Subcutaneous adipose tissue (tissue), 4 donors: Measurements from ENCODE around the gene COTL1. TPM values are rescaled to one million over a fixed set of nuclear protein-coding genes. Genes with fewer than 3 reads are reported as not detected.

ENCODE experiments used
- total RNA-seq, 4 donors: library from RNA; depleted of rRNA; stranded (reverse); fragments of >200 nt; gene quantifications; one replicate each; pipeline ENCODE4 v1.1.0, GENCODE V29; 2016
- TF ChIP-seq, protein P1 (sequence below): fragments of 450-650 bp; IDR thresholded peaks from one replicate; pipeline ENCODE4 v1.5.1; 2016; ENCODE audit warnings: low read depth, mild to moderate bottlenecking, control low read depth, antibody characterized with exemption, moderate library complexity

The COTL1 gene, protein sequence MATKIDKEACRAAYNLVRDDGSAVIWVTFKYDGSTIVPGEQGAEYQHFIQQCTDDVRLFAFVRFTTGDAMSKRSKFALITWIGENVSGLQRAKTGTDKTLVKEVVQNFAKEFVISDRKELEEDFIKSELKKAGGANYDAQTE
- total RNA-seq: 100 to 1,000 TPM in 1 of 4 donors, 10 to 100 TPM in 3; 27.5 to 114 (median 59.7) TPM

DNA sequence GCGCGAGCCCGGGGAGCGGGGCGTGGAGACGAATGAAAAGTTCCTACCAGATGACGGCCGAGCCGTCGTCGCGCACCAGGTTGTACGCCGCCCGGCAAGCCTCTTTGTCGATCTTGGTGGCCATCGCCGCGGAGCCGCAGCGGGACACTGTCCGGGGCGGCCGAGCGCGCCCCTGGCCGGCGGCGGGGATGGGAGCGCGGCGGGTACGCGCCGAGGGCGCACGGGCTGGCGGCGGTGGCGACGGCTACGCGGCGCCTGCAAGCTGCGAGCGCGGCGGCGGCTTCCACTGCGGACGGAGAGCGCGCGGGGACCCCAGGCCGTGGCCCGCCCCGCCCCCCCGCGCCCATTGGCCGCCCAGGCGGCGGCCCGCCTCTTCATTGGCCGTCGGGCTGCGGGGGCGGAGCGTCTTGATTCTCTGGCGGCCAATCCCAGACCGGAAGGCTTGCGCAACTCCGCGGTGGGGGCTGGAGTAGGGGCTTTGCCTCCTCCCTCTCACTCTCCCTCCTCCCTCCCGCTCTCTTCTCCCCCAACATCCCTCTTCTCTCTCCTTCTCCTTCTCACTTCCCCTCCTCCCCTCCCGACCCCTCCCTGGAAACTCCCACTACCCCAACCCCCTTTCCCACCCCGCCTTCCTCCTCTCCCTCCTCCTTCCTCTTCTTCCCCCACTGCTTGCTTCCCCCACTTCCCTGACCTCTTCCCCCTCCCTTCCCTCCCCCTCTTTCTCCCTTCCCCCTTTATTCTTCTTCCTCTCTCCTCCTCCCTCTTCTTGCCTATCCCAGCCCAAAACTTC is at the start of gene COTL1:
TSS of gene COTL1 (minus strand) at position 288 of the 790 bp plus-strand sequence. CDS start at position 124, 164 bp downstream.
- TF ChIP-seq, protein P1, sequence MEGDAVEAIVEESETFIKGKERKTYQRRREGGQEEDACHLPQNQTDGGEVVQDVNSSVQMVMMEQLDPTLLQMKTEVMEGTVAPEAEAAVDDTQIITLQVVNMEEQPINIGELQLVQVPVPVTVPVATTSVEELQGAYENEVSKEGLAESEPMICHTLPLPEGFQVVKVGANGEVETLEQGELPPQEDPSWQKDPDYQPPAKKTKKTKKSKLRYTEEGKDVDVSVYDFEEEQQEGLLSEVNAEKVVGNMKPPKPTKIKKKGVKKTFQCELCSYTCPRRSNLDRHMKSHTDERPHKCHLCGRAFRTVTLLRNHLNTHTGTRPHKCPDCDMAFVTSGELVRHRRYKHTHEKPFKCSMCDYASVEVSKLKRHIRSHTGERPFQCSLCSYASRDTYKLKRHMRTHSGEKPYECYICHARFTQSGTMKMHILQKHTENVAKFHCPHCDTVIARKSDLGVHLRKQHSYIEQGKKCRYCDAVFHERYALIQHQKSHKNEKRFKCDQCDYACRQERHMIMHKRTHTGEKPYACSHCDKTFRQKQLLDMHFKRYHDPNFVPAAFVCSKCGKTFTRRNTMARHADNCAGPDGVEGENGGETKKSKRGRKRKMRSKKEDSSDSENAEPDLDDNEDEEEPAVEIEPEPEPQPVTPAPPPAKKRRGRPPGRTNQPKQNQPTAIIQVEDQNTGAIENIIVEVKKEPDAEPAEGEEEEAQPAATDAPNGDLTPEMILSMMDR: no peak

DNA sequence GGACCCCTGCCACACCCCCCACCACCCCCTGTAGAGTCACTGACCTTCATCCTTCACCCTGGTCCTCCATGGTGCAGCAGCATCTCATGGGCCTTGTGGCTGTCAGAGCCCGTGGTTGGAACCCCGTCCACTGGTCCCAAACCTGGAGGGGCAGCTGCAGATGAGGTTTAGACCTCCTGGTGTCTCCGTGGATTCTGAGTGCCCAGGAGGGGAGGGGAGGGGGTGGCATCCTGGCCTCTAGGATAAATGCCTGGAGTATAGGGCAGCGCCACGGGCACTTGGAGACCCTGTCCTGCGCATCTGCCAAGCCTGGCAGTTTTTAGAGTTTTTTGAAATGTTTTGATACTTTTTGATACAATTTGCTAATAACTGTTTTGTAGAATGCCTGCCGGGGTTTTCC is 48.0 kb upstream of the COTL1 start:
- TF ChIP-seq, protein P1: no peak

DNA sequence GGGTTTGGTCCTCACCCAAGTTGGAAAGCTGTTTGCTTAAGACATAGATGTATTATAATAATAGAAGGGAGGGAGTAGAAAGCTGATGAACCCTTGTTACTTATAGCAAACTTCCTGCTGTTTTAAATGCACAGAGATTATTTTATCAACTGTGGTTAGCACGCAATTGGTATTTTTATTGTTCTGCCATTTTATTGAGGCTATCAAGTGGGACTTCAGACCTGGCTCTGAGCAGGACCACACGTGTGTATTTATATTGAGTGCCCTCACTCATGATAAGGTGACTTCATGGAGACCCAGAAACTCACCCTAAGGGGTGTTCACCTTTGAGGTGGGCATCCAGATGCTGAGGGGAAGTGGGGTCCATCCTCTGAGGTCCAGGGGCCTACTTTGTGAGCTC is 47.5 kb upstream of the COTL1 start:
- TF ChIP-seq, protein P1: no peak

DNA sequence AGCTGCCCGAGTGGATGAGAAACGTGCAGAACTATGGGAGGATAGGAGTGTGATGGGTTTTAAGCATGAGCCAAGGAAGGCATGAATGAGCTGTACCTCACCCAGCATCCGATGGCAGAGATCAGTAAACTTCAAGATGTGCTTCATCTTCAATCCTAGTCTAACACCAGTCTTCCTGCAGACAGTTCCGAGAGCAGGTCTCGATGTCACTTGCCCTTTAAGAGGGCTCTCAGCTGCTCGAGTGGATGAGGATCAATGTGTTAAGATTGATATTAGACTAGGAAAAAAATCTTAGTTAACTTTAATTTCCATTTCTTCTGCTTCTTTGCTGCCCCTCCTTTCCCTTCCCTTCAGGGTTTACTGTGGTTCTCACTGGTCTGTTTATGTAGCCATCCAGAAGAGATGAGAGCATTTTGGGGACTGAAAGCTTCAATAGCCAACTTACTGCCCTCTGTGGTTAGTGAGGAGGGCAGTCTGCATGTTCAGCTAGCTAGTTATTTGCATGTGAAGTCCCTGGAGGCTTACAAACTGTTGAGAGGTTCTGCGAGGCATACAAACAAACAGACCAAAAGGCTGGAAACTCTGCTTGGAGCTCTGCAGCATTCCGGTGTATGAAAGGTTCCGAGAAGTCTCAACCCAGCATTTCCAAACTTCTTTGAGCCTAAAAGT is 45.7 kb upstream of the COTL1 start:
- TF ChIP-seq, protein P1: no peak

DNA sequence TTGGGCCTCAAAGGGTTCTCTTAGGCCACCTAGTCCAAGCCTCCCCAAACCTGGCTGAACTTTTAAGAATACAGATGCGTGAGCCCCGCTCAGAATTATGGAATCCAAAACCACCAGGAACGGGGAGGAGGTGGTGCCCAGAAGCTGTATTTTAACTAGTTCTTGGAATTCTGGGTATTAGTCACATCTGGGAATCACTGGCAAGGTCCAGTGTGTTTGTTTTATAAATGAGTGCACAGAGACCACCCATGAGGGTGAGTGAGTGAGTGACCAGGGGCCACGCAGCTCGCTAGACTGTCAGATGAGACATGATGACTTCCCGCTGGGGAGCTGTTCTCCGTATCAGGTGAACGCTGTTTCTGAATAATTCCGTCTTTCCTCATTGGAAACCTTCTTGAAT is 44.6 kb upstream of the COTL1 start:
- TF ChIP-seq, protein P1: no peak

DNA sequence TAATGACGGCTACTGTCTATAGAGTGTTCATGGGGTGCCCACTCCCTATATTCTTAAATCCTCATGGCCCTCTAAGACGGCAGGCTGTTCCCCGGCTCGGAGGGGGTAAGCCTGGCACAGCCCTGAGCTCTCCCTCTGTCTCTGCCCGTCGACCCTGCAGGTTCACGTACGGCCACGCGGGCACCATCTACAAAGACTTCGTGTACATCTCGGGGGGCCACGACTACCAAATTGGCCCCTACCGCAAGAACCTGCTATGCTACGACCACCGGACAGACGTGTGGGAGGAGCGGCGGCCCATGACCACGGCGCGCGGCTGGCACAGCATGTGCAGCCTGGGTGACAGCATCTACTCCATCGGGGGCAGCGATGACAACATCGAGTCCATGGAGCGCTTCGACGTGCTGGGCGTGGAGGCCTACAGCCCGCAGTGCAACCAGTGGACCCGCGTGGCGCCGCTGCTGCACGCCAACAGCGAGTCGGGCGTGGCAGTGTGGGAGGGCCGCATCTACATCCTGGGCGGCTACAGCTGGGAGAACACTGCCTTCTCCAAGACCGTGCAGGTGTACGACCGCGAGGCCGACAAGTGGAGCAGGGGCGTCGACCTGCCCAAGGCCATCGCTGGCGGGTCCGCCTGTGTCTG is 43.7 kb upstream of the COTL1 start:
- TF ChIP-seq, protein P1: no peak

DNA sequence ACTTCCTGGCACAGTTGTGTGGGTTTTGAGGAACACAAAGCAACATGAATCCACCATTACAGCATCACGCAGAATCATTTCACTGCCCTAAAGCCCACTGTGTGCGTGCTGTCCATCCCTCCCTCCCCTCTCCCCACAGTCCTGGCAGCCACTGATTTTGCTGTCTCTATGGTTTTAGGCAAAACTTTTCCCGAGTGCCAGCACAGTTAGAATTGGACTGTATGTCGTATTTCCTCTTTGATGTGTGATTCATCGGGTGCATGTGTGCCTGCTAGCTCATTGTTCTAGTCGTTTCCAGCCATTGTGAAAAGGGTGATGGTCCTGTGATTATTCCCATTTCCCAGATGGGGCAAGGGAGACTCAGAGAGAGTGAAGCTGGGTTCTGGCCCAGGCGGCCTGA is 43.1 kb upstream of the COTL1 start:
- TF ChIP-seq, protein P1: no peak
